K562 (cell line): ENCODE data around the gene COX20. TPM values are rescaled to one million over a fixed set of nuclear protein-coding genes. Genes with fewer than 3 reads are reported as not detected.

Experiments
- CBFA2T3 ChIP-seq: fragments of 450-650 bp; IDR thresholded peaks from 2 replicates; pipeline ENCODE4 v1.6.1; 2017
- CHAMP1 ChIP-seq: fragments of 450-650 bp; IDR thresholded peaks from 2 replicates; pipeline ENCODE4 v1.6.1; 2016; ENCODE audit warnings: mild to moderate bottlenecking
- FOXK1 ChIP-seq: sonication (generic); formaldehyde crosslinking; IDR thresholded peaks from 2 replicates; pipeline ENCODE4 v1.8.0; 2022; ENCODE audit warnings: missing genetic modification reagents, mild to moderate bottlenecking, borderline replicate concordance
- HMG20B ChIP-seq: fragments of 250-450 bp; sonication (Bioruptor Pico); IDR thresholded peaks from 2 replicates; pipeline ENCODE4 v1.5.0; 2021; ENCODE audit warnings: mild to moderate bottlenecking
- NKRF ChIP-seq: fragments of 450-650 bp; IDR thresholded peaks from 2 replicates; pipeline ENCODE4 v1.6.1; 2016; ENCODE audit warnings: borderline replicate concordance
- ZC3H11A ChIP-seq: IDR thresholded peaks from 2 replicates; pipeline ENCODE4 v1.6.1; 2012; ENCODE audit warnings: low read depth, low read length, improper control_type of control experiment
- ZNF165 ChIP-seq: fragments of 250-450 bp; sonication (Bioruptor Pico); IDR thresholded peaks from 2 replicates; pipeline ENCODE4 v1.4.0; 2020; ENCODE audit warnings: borderline replicate concordance
- ZNF318 ChIP-seq, 2 experiments: fragments of 450-650 bp; IDR thresholded peaks; 2 replicates each; pipeline ENCODE4 v1.6.1; 2016; ENCODE audit warnings: mild to moderate bottlenecking in 2 of 2, borderline replicate concordance in 1 of 2, low read depth in 1 of 2, moderate library complexity in 1 of 2
- ZNF395 ChIP-seq: fragments of 200-800 bp; sonication (Bioruptor generic); IDR thresholded peaks from 2 replicates; pipeline ENCODE4 v1.6.1; 2017; ENCODE audit warnings: missing genetic modification characterization, missing compliant biosample characterization
- ZNF707 ChIP-seq: fragments of 250-450 bp; sonication (Bioruptor Pico); conservative IDR thresholded peaks from 2 replicates; pipeline ENCODE4 v1.8.0; 2022; ENCODE audit warnings: inconsistent platforms, mild to moderate bottlenecking, moderate library complexity
- polyA plus RNA-seq, 8 experiments: library from polyadenylated mRNA; depleted of rRNA in 4 of 8; stranded (reverse) in 5 of 8; unstranded in 3 of 8; fragments of >200 nt; fragmentation: Nextera tagmentation in 2 of 8; fragmentation: Illumina TruSeq in 1 of 8; extraction: Ambion mirVana in 2 of 8; extraction: Trizol in 1 of 8; gene quantifications; 2 replicates each; pipeline versions ENCODE4 v1.2.1 to v1.2.3, GENCODE V29; 2011 to 2014; ENCODE audit warnings: inconsistent platforms in 1 of 8, missing spikeins in 1 of 8
- total RNA-seq, 7 experiments: library from RNA; depleted of rRNA in 6 of 7; stranded (reverse); fragments of >200 nt in 6 of 7; fragmentation: Illumina TruSeq in 2 of 7; extraction: Trizol in 2 of 7; gene quantifications; 2 replicates each; pipeline versions ENCODE4 v1.2.1 to v1.2.3, GENCODE V29; 2011 to 2021; ENCODE audit warnings: low replicate concordance in 1 of 7

COX20 gene
- total and polyA plus RNA-seq, 9 of the 15 experiments (the other 6 are each of a cell fraction or from before 2014, with no cell fraction given): 41.5 to 192 (median 84.3) TPM

GRCh38 chr1:244878681-244879080 is 43.2 kb downstream of the COX20 start (continued):
- TF ChIP-seq ZNF318 (IDR thresholded peaks at IDR 0.05; ENCODE audit: borderline replicate concordance in 1 of 2, low read depth in 1 of 2) (no peak), ZC3H11A (no peak), ZNF165 (CRISPR knock-in tag) (no peak), NKRF (no peak), HMG20B (CRISPR knock-in tag) (no peak), CBFA2T3 (no peak), ZNF395 (CRISPR knock-in tag) (no peak), FOXK1 (CRISPR knock-in tag) (no peak), ZNF707 (CRISPR knock-in tag) (no peak), CHAMP1 (no peak)
